OCI-LY3 (cell line): ENCODE measurements around the gene C11orf42.

ENCODE experiments used
- H2AFZ ChIP-seq: fragments of 200-600, 300-600 bp; shearing (Covaris generic); 2 replicates; pipeline ENCODE4 v1.6.0; 2014; ENCODE audit warnings: antibody characterized with exemption, low read depth, low read length
- H3K27ac ChIP-seq: fragments of 200-600, 300-600 bp; sonication (generic); 2 replicates; pipeline ENCODE4 v1.5.1; 2014; ENCODE audit warnings: mild to moderate bottlenecking, low read length, moderate library complexity, mixed read lengths
- H3K27me3 ChIP-seq: fragments of 200-600, 300-600 bp; sonication (generic); 2 replicates; pipeline ENCODE4 v1.6.1; 2014; ENCODE audit warnings: low read depth, low read length, mixed read lengths
- H3K36me3 ChIP-seq: fragments of 200-600, 300-600 bp; sonication (generic); replicated peaks from 2 replicates; pipeline ENCODE3; 2014; ENCODE audit warnings: low read depth, low read length, mixed read lengths
- H3K4me1 ChIP-seq: fragments of 300-600, 200-600 bp; sonication (generic); 2 replicates; pipeline ENCODE4 v1.6.1; 2014; ENCODE audit warnings: low read length, mixed read lengths
- H3K4me2 ChIP-seq: fragments of 200-600, 300-600 bp; sonication (generic); 2 replicates; pipeline ENCODE4 v1.6.1; 2014; ENCODE audit warnings: low read length, mixed read lengths
- H3K4me3 ChIP-seq: fragments of 300-600, 200-600 bp; sonication (generic); 2 replicates; pipeline ENCODE4 v1.5.1; 2014; ENCODE audit warnings: antibody characterized with exemption, mild to moderate bottlenecking, low read length, moderate library complexity
- H3K79me2 ChIP-seq: fragments of 300-600, 200-600 bp; shearing (Covaris generic); 2 replicates; pipeline ENCODE4 v1.6.1; 2014; ENCODE audit warnings: mild to moderate bottlenecking, low read length, mixed read lengths
- H3K9ac ChIP-seq: fragments of 300-600, 200-600 bp; shearing (Covaris generic); 2 replicates; pipeline ENCODE4 v1.6.0; 2014; ENCODE audit warnings: mild to moderate bottlenecking, low read length, moderate library complexity
- H3K9me3 ChIP-seq: fragments of 200-600, 300-600 bp; shearing (Covaris generic); 2 replicates; pipeline ENCODE4 v1.6.1; 2014; ENCODE audit warnings: low read length, mixed read lengths; ENCODE audit not compliant: insufficient read depth
- H4K20me1 ChIP-seq: fragments of 200-600, 300-600 bp; sonication (generic); 2 replicates; pipeline ENCODE4 v1.6.1; 2016; ENCODE audit warnings: low read length, mixed read lengths; ENCODE audit not compliant: insufficient read depth
- EZH2phosphoT487 ChIP-seq: fragments of 200-600 bp; shearing (Covaris generic); IDR thresholded peaks from 2 replicates; pipeline ENCODE4 v1.6.1; 2018; ENCODE audit warnings: antibody characterized with exemption, mixed run types, low read depth
- TF ChIP-seq, protein P1 (sequence below): fragments of 200-600, 300-600 bp; sonication (generic); IDR thresholded peaks from 2 replicates; pipeline ENCODE4 v1.5.1; 2014; ENCODE audit warnings: antibody characterized with exemption, low read length, low read depth

C11orf42 gene

DNA sequence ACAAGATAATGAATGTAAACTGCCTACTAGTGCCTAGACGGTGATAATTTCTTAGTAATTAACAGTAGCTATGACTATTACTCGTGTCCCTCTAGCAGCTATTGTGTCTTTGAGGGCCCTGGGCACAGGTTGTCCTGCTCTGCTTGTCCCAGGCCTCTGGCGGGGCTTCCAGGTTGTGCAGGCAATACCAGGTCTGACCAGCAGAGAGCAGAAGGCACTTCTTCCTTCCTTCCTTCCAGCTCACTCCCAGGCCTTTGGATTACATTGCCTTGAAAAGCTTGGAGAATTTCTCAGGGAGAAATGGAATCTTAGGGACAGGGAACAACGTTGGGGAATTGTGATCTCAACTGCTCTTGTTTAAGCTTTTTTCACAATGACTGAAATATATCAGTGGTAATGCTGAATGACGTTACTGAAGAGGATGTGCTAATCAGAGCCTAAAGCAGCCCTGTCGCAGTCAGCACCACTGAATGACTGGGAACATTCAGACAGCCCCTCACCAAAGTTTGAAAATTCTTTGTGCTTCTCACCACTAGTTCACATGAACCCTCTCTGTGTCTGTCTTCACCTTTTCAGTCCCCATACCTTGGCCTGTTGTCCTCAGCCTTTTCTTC lies 45.9 kb downstream of the C11orf42 start:
- H4K20me1 ChIP-seq = no peaks in the 10 kb centered on the region
- H3K9ac ChIP-seq = no peak overlapping the region
- H3K27me3 ChIP-seq = peaks cover 8% of the 10 kb centered on the region
- H3K27ac ChIP-seq = no peak overlapping the region
- H3K9me3 ChIP-seq = no peaks in the 10 kb centered on the region
- H3K36me3 ChIP-seq = no peaks in the 10 kb centered on the region
- no peaks in the 10 kb centered on the region for H3K79me2 ChIP-seq
- no peaks in the 10 kb centered on the region for H3K4me1 ChIP-seq
- H3K4me2 ChIP-seq = no peak overlapping the region
- H2AFZ ChIP-seq = peak overlapping the region; percentile 15; the same call in 1 of the 2 replicates
- H3K4me3 ChIP-seq = no peak overlapping the region
- TF ChIP-seq EZH2phosphoT487 = no peak
- TF ChIP-seq, protein P1, sequence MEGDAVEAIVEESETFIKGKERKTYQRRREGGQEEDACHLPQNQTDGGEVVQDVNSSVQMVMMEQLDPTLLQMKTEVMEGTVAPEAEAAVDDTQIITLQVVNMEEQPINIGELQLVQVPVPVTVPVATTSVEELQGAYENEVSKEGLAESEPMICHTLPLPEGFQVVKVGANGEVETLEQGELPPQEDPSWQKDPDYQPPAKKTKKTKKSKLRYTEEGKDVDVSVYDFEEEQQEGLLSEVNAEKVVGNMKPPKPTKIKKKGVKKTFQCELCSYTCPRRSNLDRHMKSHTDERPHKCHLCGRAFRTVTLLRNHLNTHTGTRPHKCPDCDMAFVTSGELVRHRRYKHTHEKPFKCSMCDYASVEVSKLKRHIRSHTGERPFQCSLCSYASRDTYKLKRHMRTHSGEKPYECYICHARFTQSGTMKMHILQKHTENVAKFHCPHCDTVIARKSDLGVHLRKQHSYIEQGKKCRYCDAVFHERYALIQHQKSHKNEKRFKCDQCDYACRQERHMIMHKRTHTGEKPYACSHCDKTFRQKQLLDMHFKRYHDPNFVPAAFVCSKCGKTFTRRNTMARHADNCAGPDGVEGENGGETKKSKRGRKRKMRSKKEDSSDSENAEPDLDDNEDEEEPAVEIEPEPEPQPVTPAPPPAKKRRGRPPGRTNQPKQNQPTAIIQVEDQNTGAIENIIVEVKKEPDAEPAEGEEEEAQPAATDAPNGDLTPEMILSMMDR = peak; percentile 74

DNA sequence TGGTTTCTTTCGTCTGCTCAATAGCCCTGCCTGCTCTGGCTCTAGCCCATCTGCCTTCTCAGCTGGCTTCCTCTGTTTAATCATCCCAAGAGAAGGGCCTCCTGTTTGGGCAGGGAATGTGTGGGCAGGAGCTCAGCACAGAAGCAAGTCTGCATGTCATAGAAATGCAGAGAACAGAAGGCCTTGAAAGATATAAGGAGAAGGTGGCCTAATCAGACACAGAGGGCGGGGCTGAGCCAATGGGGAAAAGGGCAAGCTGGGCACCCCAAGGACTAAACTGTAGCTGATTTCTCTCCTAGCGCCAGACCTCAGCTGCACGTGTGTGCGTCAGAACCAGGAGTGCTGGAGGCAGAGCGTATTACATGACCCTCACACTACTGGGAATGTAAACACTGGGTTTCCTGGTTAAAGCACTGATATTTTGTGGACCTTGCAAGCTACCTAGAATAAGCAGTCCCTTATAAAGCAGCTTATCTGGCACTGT lies 46.7 kb downstream of the C11orf42 start:
- H3K4me3 ChIP-seq = no peak overlapping the region
- H3K4me2 ChIP-seq = no peak overlapping the region
- H3K79me2 ChIP-seq = no peaks in the 10 kb centered on the region
- no peaks in the 10 kb centered on the region for H3K9me3 ChIP-seq
- H3K27me3 ChIP-seq = peaks cover 13% of the 10 kb centered on the region
- H3K9ac ChIP-seq = no peak overlapping the region
- no peaks in the 10 kb centered on the region for H3K36me3 ChIP-seq
- TF ChIP-seq, protein P1 = no peak
- TF ChIP-seq EZH2phosphoT487 = no peak
- H3K4me1 ChIP-seq = no peaks in the 10 kb centered on the region
- H4K20me1 ChIP-seq = no peaks in the 10 kb centered on the region
- no peak overlapping the region for H3K27ac ChIP-seq
- H2AFZ ChIP-seq = no peak overlapping the region

DNA sequence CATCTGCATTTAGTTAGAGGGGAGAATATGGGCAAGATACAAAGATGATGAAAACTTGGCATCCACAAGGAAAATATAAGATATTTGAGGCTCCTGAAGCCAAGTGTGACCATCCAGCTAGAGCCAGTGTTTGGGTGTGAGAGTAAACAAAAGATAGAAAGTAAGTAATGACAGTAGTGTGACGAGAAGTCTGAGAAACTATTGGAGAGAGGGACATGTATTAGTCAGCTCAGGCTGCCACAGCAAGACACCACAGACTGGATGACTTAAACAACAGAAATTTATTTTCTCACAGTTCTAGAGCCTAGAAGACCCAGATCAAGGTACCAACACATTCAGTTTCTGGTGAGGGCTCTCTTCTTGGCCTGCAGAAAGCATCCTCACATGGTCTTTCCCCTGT lies 47.8 kb downstream of the C11orf42 start:
- no peaks in the 10 kb centered on the region for H3K79me2 ChIP-seq
- TF ChIP-seq EZH2phosphoT487 = no peak
- TF ChIP-seq, protein P1 = no peak

DNA sequence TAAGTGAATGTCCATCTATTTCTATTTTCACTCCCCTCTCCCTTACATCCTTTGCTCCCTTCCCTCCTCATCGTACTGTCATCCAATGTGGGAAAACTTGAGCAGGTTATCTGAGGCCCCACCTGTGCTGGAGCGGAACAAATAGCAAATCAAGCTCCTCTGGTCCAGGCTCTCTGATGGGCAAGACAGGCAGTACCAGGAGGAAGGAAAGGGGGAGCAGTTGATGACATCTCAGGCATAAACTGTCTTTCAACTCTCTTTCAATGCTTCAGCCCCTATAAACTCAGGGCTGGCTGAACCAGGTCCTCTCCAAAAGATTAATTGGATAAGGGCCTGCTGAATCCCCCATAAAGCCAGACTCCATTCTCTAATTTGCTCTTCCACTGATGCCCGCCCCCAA lies 52.8 kb downstream of the C11orf42 start:
- Histone ChIP-seq H3K36me3 (no peaks in the 10 kb centered on the region), H2AFZ (no peak overlapping the region), H3K4me2 (no peak overlapping the region), H3K27ac (no peak overlapping the region), H3K4me1 (no peaks in the 10 kb centered on the region), H3K9me3 (no peaks in the 10 kb centered on the region), H3K4me3 (no peak overlapping the region), H4K20me1 (no peaks in the 10 kb centered on the region), H3K27me3 (peaks cover 29% of the 10 kb centered on the region), H3K9ac (no peak overlapping the region), H3K79me2 (no peaks in the 10 kb centered on the region)
- TF ChIP-seq, protein P1 = no peak
- TF ChIP-seq EZH2phosphoT487 = no peak

More for the DNA sequence above, 47.8 kb downstream of the C11orf42 start:
- Histone ChIP-seq H3K36me3 (no peaks in the 10 kb centered on the region), H2AFZ (no peak overlapping the region), H3K27me3 (peaks cover 22% of the 10 kb centered on the region), H3K4me2 (no peak overlapping the region), H3K4me1 (no peaks in the 10 kb centered on the region), H3K9ac (no peak overlapping the region), H3K4me3 (no peak overlapping the region), H3K27ac (no peak overlapping the region), H4K20me1 (no peaks in the 10 kb centered on the region), H3K9me3 (no peaks in the 10 kb centered on the region)
